H1 (cell line): ENCODE results near the gene GAS7.

Experiments
- CEBPB ChIP-seq: IDR thresholded peaks from 2 replicates; pipeline ENCODE4 v1.6.1; 2012; ENCODE audit warnings: low read depth, low read length
- CHD2 ChIP-seq: IDR thresholded peaks from 2 replicates; pipeline ENCODE4 v1.6.1; 2012; ENCODE audit warnings: low read length, improper control_type of control experiment
- POLR2A ChIP-seq, 2 experiments: IDR thresholded peaks; 1 replicate in 1 of 2; 2 replicates in 1 of 2; pipeline ENCODE4 v1.6.1; 2011; ENCODE audit warnings: low read depth in 2 of 2, low read length in 2 of 2, mild to moderate bottlenecking in 2 of 2; ENCODE audit errors: control extremely low read depth in 1 of 2
- RAD21 ChIP-seq, 2 experiments: IDR thresholded peaks in 1 of 2; conservative IDR thresholded peaks in 1 of 2; 2 replicates each; pipeline ENCODE4 v1.6.1; 2011; ENCODE audit warnings: low read depth in 2 of 2, low read length in 2 of 2, improper control_type of control experiment in 1 of 2, inconsistent platforms in 1 of 2, mild to moderate bottlenecking in 1 of 2, moderate library complexity in 1 of 2
- SUZ12 ChIP-seq: fragments of 200-600 bp; sonication (generic); IDR thresholded peaks from 2 replicates; pipeline ENCODE4 v1.6.1; 2012; ENCODE audit warnings: mild to moderate bottlenecking, inconsistent platforms, low read length, moderate library complexity, mixed read lengths
- TBP ChIP-seq: IDR thresholded peaks from 2 replicates; pipeline ENCODE4 v1.6.1; 2011; ENCODE audit warnings: low read depth, low read length, improper control_type of control experiment
- YY1 ChIP-seq: IDR thresholded peaks from 2 replicates; pipeline ENCODE4 v1.6.1; 2011; ENCODE audit warnings: low read depth, mild to moderate bottlenecking, low read length
- TF ChIP-seq, protein P1 (sequence below), 3 experiments: IDR thresholded peaks; 1 replicate in 2 of 3; 2 replicates in 1 of 3; pipeline versions ENCODE4 v1.5.1 to v1.6.1; 2011; ENCODE audit warnings: low read length in 3 of 3, mild to moderate bottlenecking in 3 of 3, inconsistent platforms in 2 of 3, low read depth in 1 of 3, moderate library complexity in 1 of 3; ENCODE audit not compliant: insufficient read depth in 1 of 3; ENCODE audit errors: control extremely low read depth in 1 of 3

DNA sequence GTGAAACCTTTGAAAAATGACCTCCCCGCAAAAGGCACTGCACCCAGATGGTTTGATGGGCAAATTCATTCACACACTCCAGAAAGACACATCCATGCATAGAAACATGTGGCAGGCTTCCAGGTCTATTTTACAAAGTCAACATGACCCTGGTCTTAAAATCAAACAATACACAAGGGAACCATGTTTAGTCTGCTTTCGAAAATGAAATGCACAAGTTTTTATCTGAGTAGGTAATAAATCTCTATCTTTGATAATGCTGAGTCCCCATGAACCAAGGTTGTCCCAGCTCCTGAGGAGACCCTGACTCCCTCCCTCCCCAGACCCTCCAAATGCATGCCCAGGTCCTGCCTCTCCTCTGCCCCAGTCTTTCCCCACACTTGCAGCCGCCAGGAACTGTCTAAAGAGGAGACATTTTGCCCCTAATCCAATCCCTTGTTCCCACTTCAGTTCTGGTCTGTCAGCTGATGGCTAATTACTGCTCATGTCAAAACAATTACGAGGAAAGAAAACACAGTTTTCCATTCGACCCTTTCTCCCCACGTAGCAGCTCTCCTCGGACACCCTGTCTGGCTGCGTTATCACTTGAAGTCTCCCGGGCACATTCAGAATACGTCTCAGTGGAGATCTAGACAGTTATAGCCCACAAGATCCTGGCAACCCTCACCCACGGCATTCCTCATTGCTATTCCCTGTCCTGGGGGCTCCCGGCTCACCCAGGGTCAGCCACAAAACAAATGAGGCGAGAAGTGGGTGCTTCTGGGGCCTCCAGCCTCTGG is 224.5 kb downstream of the GAS7 start:
- no peak for TF ChIP-seq POLR2A (IDR thresholded peaks at IDR 0.05; ENCODE audit: control extremely low read depth in 1 of 2, low read depth in 2 of 2, low read length in 2 of 2)
- TF ChIP-seq, protein P1, sequence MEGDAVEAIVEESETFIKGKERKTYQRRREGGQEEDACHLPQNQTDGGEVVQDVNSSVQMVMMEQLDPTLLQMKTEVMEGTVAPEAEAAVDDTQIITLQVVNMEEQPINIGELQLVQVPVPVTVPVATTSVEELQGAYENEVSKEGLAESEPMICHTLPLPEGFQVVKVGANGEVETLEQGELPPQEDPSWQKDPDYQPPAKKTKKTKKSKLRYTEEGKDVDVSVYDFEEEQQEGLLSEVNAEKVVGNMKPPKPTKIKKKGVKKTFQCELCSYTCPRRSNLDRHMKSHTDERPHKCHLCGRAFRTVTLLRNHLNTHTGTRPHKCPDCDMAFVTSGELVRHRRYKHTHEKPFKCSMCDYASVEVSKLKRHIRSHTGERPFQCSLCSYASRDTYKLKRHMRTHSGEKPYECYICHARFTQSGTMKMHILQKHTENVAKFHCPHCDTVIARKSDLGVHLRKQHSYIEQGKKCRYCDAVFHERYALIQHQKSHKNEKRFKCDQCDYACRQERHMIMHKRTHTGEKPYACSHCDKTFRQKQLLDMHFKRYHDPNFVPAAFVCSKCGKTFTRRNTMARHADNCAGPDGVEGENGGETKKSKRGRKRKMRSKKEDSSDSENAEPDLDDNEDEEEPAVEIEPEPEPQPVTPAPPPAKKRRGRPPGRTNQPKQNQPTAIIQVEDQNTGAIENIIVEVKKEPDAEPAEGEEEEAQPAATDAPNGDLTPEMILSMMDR (IDR thresholded peaks at IDR 0.05; ENCODE audit: control extremely low read depth in 1 of 3, insufficient read depth in 1 of 3, low read depth in 1 of 3, low read length in 3 of 3), result no peak
- no peak for TF ChIP-seq CHD2
- TF ChIP-seq YY1, result no peak
- TF ChIP-seq RAD21 (IDR thresholded peaks at IDR 0.05 in 1 of 2, conservative IDR thresholded peaks at IDR 0.05 in 1 of 2; ENCODE audit: low read depth in 2 of 2, low read length in 2 of 2), result no peak
- TF ChIP-seq SUZ12, result no peak
- TF ChIP-seq TBP, result no peak
- no peak for TF ChIP-seq CEBPB
